GM12878 (cell line): Measurements from ENCODE around the gene MMADHC. TPM values are rescaled to one million over a fixed set of nuclear protein-coding genes. Genes with fewer than 3 reads are reported as not detected.

Source experiments
- ATAC-seq: fragments of 200-7000 bp; cut with Tn5 transposase; 3 replicates; pipeline ENCODE4 v1.9.1; 2020; ENCODE audit warnings: mild to moderate bottlenecking, moderate library complexity
- BruUV-seq: library from RNA; stranded (reverse); fragments of 400-500 nt; replicated peaks from 2 replicates; lab custom pipeline; 2021; lab: Mats Ljungman, UMichigan
- CTCF ChIA-PET: fragments of 300-600 bp; sonication (Branson Sonifier 250); formaldehyde crosslinking; extraction: SDS; loops from one replicate; lab custom pipeline; 2021; ENCODE audit warnings: inconsistent platforms; lab: Yijun Ruan, JAX
- POLR2A ChIA-PET: fragments of 350-600 bp; formaldehyde crosslinking; extraction: SDS; loops from one replicate; lab custom pipeline; 2021; ENCODE audit warnings: inconsistent platforms; lab: Charles Lee
- RAD21 ChIA-PET: fragments of 300-600 bp; sonication (Branson Sonifier 250); formaldehyde crosslinking; loops from one replicate; lab custom pipeline; 2023; ENCODE audit warnings: antibody characterized with exemption; ENCODE audit not compliant: unreplicated experiment; lab: Charles Lee
- SMC1A ChIA-PET: fragments of 300-600 bp; sonication (Branson Sonifier 250); formaldehyde crosslinking; loops from one replicate; lab custom pipeline; 2023; ENCODE audit not compliant: unreplicated experiment, uncharacterized antibody; lab: Charles Lee
- DNase-seq: peaks from one replicate; pipeline ENCODE4 v3.0.0-alpha.2; 2011; ENCODE audit warnings: low read depth, low spot score
- FAIRE-seq: peaks from 3 replicates; lab custom pipeline; 2011; peaks lifted over from hg19 to GRCh38; lab: Jason Lieb, UNC
- H2AFZ ChIP-seq: 2 replicates; pipeline ENCODE4 v1.6.0; 2011; ENCODE audit warnings: low read depth, low read length, control low read depth; ENCODE audit not compliant: control insufficient read depth
- H3K27ac ChIP-seq: 2 replicates; pipeline ENCODE4 v1.5.1; 2011; ENCODE audit warnings: control low read depth; ENCODE audit not compliant: control insufficient read depth, insufficient read depth
- H3K27me3 ChIP-seq, 2 experiments: replicated peaks in 1 of 2; 2 replicates each; pipeline versions ENCODE4 v1.6.0 to v1.6.1; 2011; ENCODE audit warnings: low read length in 1 of 2; ENCODE audit not compliant: control insufficient read depth in 2 of 2, insufficient read depth in 2 of 2
- H3K36me3 ChIP-seq, 2 experiments: 2 replicates each; pipeline ENCODE4 v1.5.1; 2011; ENCODE audit warnings: low read length in 1 of 2; ENCODE audit not compliant: control insufficient read depth in 2 of 2, insufficient read depth in 2 of 2
- H3K4me1 ChIP-seq: 2 replicates; pipeline ENCODE4 v1.6.1; 2011; ENCODE audit warnings: mild to moderate bottlenecking, low read length, moderate library complexity, mixed read lengths; ENCODE audit not compliant: control insufficient read depth, insufficient read depth
- H3K4me2 ChIP-seq: 2 replicates; pipeline ENCODE4 v1.6.0; 2011; ENCODE audit warnings: control low read depth; ENCODE audit not compliant: control insufficient read depth, insufficient read depth
- H3K4me3 ChIP-seq: fragments of 200-600 bp; sonication (generic); 2 replicates; pipeline ENCODE4 v1.5.1; 2016
- H3K79me2 ChIP-seq: 2 replicates; pipeline ENCODE4 v1.6.0; 2011; ENCODE audit warnings: low read length; ENCODE audit not compliant: control insufficient read depth, insufficient read depth
- H3K9ac ChIP-seq: 2 replicates; pipeline ENCODE4 v1.8.0; 2011; ENCODE audit warnings: low read length, control low read depth, mixed read lengths; ENCODE audit not compliant: control insufficient read depth, insufficient read depth
- H3K9me3 ChIP-seq: replicated peaks from 3 replicates; pipeline ENCODE4 v1.5.1; 2011; ENCODE audit warnings: mild to moderate bottlenecking, low read length; ENCODE audit not compliant: control insufficient read depth, insufficient read depth
- H4K20me1 ChIP-seq: 2 replicates; pipeline ENCODE4 v1.6.0; 2011; ENCODE audit not compliant: control insufficient read depth, insufficient read depth
- BMI1 ChIP-seq: fragments of 450-650 bp; IDR thresholded peaks from 2 replicates; pipeline ENCODE4 v1.6.1; 2016; ENCODE audit warnings: mild to moderate bottlenecking, moderate library complexity, borderline replicate concordance
- CREM ChIP-seq: IDR thresholded peaks from 2 replicates; pipeline ENCODE4 v1.6.1; 2014; ENCODE audit warnings: antibody characterized with exemption, low read depth
- CTCF ChIP-seq, 3 experiments: IDR thresholded peaks in 2 of 3; conservative IDR thresholded peaks in 1 of 3; 2 replicates each; pipeline ENCODE4 v1.5.1; 2011; ENCODE audit warnings: low read depth in 3 of 3, low read length in 3 of 3, mild to moderate bottlenecking in 3 of 3, control low read depth in 2 of 3, moderate library complexity in 2 of 3, inconsistent platforms in 1 of 3, mixed read lengths in 1 of 3; ENCODE audit not compliant: control insufficient read depth in 2 of 3, insufficient read depth in 1 of 3; ENCODE audit errors: extremely low read depth in 1 of 3
- ESRRA ChIP-seq: IDR thresholded peaks from 2 replicates; pipeline ENCODE4 v1.6.1; 2012; ENCODE audit warnings: mild to moderate bottlenecking, low read length, improper control_type of control experiment
- ETV6 ChIP-seq, 2 experiments: fragments of 450-650 bp in 1 of 2; IDR thresholded peaks in 1 of 2; conservative IDR thresholded peaks in 1 of 2; 2 replicates each; pipeline ENCODE4 v1.6.1; 2014; ENCODE audit warnings: antibody characterized with exemption in 1 of 2, borderline replicate concordance in 1 of 2, low read depth in 1 of 2, mild to moderate bottlenecking in 1 of 2, moderate library complexity in 1 of 2
- KLF5 ChIP-seq: fragments of 450-650 bp; IDR thresholded peaks from 2 replicates; pipeline ENCODE4 v1.6.1; 2014; ENCODE audit warnings: mild to moderate bottlenecking; ENCODE audit not compliant: partially characterized antibody
- MLLT1 ChIP-seq: fragments of 450-650 bp; IDR thresholded peaks from 2 replicates; pipeline ENCODE4 v1.6.1; 2016; ENCODE audit warnings: mild to moderate bottlenecking
- NR2F1 ChIP-seq: fragments of 450-650 bp; conservative IDR thresholded peaks from 2 replicates; pipeline ENCODE4 v1.6.1; 2017; ENCODE audit warnings: mild to moderate bottlenecking
- POLR2AphosphoS5 ChIP-seq: IDR thresholded peaks from 2 replicates; pipeline ENCODE4 v1.6.1; 2011; ENCODE audit warnings: mild to moderate bottlenecking, low read length, inconsistent platforms
- SIN3A ChIP-seq: IDR thresholded peaks from 2 replicates; pipeline ENCODE4 v1.6.1; 2012; ENCODE audit warnings: low read depth, low read length, improper control_type of control experiment
- SMARCA5 ChIP-seq: fragments of 450-650 bp; IDR thresholded peaks from 2 replicates; pipeline ENCODE4 v1.6.1; 2017; ENCODE audit warnings: mild to moderate bottlenecking
- SREBF1 ChIP-seq: IDR thresholded peaks from 2 replicates; pipeline ENCODE4 v1.6.1; 2012; ENCODE audit warnings: mild to moderate bottlenecking, low read length
- TCF7 ChIP-seq: IDR thresholded peaks from 2 replicates; pipeline ENCODE4 v1.6.1; 2014; ENCODE audit warnings: antibody characterized with exemption, borderline replicate concordance
- ZNF24 ChIP-seq: fragments of 450-650 bp; IDR thresholded peaks from 2 replicates; pipeline ENCODE4 v1.6.1; 2017; ENCODE audit warnings: antibody characterized with exemption, mild to moderate bottlenecking
- ZSCAN29 ChIP-seq: fragments of 450-650 bp; IDR thresholded peaks from 2 replicates; pipeline ENCODE4 v1.6.1; 2017; ENCODE audit warnings: mild to moderate bottlenecking, moderate library complexity
- WGBS: methylation state at CpG from one replicate; pipeline ENCODE4 v1.1.6; 2016; ENCODE audit warnings: low lambda C conversion rate; ENCODE audit not compliant: insufficient replicate concordance, insufficient coverage; ENCODE audit errors: missing lambda C conversion rate; 5-methylcytosine and 5-hydroxymethylcytosine counted together
- in situ Hi-C: fragments of 300-500 bp; cut with MboI; formaldehyde crosslinking; loops from 9 replicates; pipeline ENCODE4 v1.14.3; 2018; ENCODE audit warnings: mixed read lengths
- intact Hi-C: fragments of 100-400 bp; cut with micrococcal nuclease; formaldehyde crosslinking; loops from one replicate; pipeline ENCODE4 v1.14.2; 2022; ENCODE audit not compliant: unreplicated experiment
- polyA plus RNA-seq, 11 experiments: library from polyadenylated mRNA; depleted of rRNA in 4 of 11; unstranded in 6 of 11; stranded (reverse) in 5 of 11; fragments of >200 nt; fragmentation: Nextera tagmentation in 4 of 11; fragmentation: Illumina TruSeq in 1 of 11; extraction: Ambion mirVana in 4 of 11; extraction: Trizol in 1 of 11; gene quantifications; 1 replicate in 1 of 11; 2 replicates in 10 of 11; pipeline versions ENCODE4 v1.2.1 to v1.2.3, GENCODE V29; 2011 to 2016; ENCODE audit warnings: inconsistent platforms in 2 of 11, missing spikeins in 2 of 11, low read depth in 1 of 11
- total RNA-seq, 4 experiments: library from RNA; depleted of rRNA in 3 of 4; stranded (reverse); fragments of >200 nt in 3 of 4; fragmentation: Illumina TruSeq in 1 of 4; extraction: Trizol in 1 of 4; gene quantifications; 2 replicates each; pipeline versions ENCODE4 v1.2.1 to v1.2.3, GENCODE V29; 2013 to 2021

MMADHC gene
- total and polyA plus RNA-seq, 10 of the 15 experiments (the other 5 are each of a cell fraction or from before 2014, with no cell fraction given), result 93.6 to 415 (median 147) TPM

GRCh38 chr2:149552226-149552625 is 35.3 kb downstream of the MMADHC start:
- in situ Hi-C loops, result loop anchor here (25.0 kb wide), 1 partner anchor 1590 kb away; no protein-coding TSS in a partner anchor
- 78% methylated on average over 4 of the region's 4 CpGs for WGBS
- BruUV-seq, result no TSS peak

More at GRCh38 chr2:149552226-149552625, 35.3 kb downstream of the MMADHC start:
- ATAC-seq (no peak), DNase-seq (no peak), FAIRE-seq (no peak)
- H3K4me3 ChIP-seq, result no peak overlapping the region
- H3K4me1 ChIP-seq, result no peaks in the 10 kb centered on the region
- ChIA-PET SMC1A (interaction anchor here (0.9 kb wide), 1 partner anchor 534 kb away, joined by 3 read pairs; no protein-coding TSS in a partner anchor), POLR2A (no interaction called here), RAD21 (no interaction called here), CTCF (interaction anchor here (1.9 kb wide), 1 partner anchor 9 kb away, joined by 8 read pairs; no protein-coding TSS in a partner anchor)
- H3K9me3 ChIP-seq, result no peaks in the 10 kb centered on the region
- H3K4me2 ChIP-seq, result no peak overlapping the region
- no peaks in the 10 kb centered on the region for H3K27me3 ChIP-seq
- TF ChIP-seq ESRRA (no peak), BMI1 (no peak), ETV6 (conservative IDR thresholded peaks at IDR 0.05 in 1 of 2, IDR thresholded peaks at IDR 0.05 in 1 of 2; ENCODE audit: borderline replicate concordance in 1 of 2, low read depth in 1 of 2) (no peak), CREM (no peak), SIN3A (no peak), SMARCA5 (no peak), ZSCAN29 (no peak), NR2F1 (no peak), TCF7 (no peak), MLLT1 (no peak), KLF5 (no peak), ZNF24 (no peak), CTCF (IDR thresholded peaks at IDR 0.05 in 2 of 3, conservative IDR thresholded peaks at IDR 0.05 in 1 of 3; ENCODE audit: control insufficient read depth in 2 of 3, extremely low read depth in 1 of 3, insufficient read depth in 1 of 3, low read depth in 3 of 3, low read length in 3 of 3) (no peak), SREBF1 (no peak), POLR2AphosphoS5 (no peak)
- H3K36me3 ChIP-seq, result no peaks in the 10 kb centered on the region
- no peaks in the 10 kb centered on the region for H3K79me2 ChIP-seq
- no peak overlapping the region for H3K27ac ChIP-seq
- no peak overlapping the region for H3K9ac ChIP-seq
- H2AFZ ChIP-seq, result no peak overlapping the region
- intact Hi-C loops, result no loop called here
- H4K20me1 ChIP-seq, result no peaks in the 10 kb centered on the region
